OCI-LY3 (cell line): ENCODE results near the gene C9orf85.

Experiments
- CTCF ChIP-seq: fragments of 200-600, 300-600 bp; sonication (generic); IDR thresholded peaks from 2 replicates; pipeline ENCODE4 v1.5.1; 2014; ENCODE audit warnings: antibody characterized with exemption, low read length, low read depth
- EZH2phosphoT487 ChIP-seq: fragments of 200-600 bp; shearing (Covaris generic); IDR thresholded peaks from 2 replicates; pipeline ENCODE4 v1.6.1; 2018; ENCODE audit warnings: antibody characterized with exemption, mixed run types, low read depth

DNA sequence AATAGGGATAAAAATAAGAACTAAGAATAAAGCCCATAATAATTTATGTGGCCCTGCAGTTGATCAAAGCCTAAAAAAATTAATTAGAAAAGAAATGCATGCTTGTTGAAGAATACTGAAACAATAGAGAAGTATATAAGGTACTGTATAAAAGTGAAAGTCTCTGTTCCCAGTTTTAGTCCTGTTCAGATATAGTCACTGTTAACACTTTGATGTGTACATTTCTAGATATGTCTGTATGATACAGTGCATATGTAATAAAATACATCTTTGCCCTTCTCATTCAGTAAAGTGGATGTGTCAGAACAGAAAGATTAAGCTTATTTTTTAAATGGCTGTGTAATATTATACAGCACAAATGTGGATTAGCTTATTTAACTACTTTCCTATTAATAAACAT lies 4.1 kb downstream of the C9orf85 start:
- TF ChIP-seq CTCF (no peak), EZH2phosphoT487 (no peak)
